PC-3 (cell line): ENCODE data around the gene EEF1AKMT4. TPM values are rescaled to one million over a fixed set of nuclear protein-coding genes. Genes with fewer than 3 reads are reported as not detected.
A peak's percentile ranks its signal among the peaks of the same experiment; 100 is the strongest.

Experiments
- ATAC-seq: fragments of 200-7000 bp; cut with Tn5 transposase; 2 replicates; pipeline ENCODE4 v1.9.1; 2020; ENCODE audit warnings: mild to moderate bottlenecking, moderate library complexity
- BruUV-seq: library from RNA; stranded (reverse); fragments of 400-500 nt; replicated peaks from 2 replicates; lab custom pipeline; 2021; lab: Mats Ljungman, UMichigan
- CTCF ChIA-PET: fragments of 300-600 bp; sonication (Branson Sonifier 250); formaldehyde crosslinking; loops from one replicate; lab custom pipeline; 2022; ENCODE audit warnings: antibody characterized with exemption; lab: Charles Lee
- POLR2A ChIA-PET: fragments of 300-600 bp; sonication (Branson Sonifier 250); formaldehyde crosslinking; loops from one replicate; lab custom pipeline; 2022; ENCODE audit warnings: antibody characterized with exemption; ENCODE audit not compliant: unreplicated experiment; lab: Charles Lee
- DNase-seq: peaks from one replicate; pipeline ENCODE4 v3.0.0-alpha.2; 2015
- H2AFZ ChIP-seq: fragments of 300-600 bp; sonication (generic); 2 replicates; pipeline ENCODE4 v1.6.0; 2016; ENCODE audit warnings: antibody characterized with exemption, low read length
- H3F3A ChIP-seq: fragments of 300-600 bp; sonication (generic); one replicate; pipeline ENCODE4 v1.6.0; 2017; ENCODE audit warnings: antibody characterized with exemption, low read length, control low read depth, mild to moderate bottlenecking; ENCODE audit not compliant: unreplicated experiment
- H3K27ac ChIP-seq: fragments of 300-600 bp; sonication (generic); 2 replicates; pipeline ENCODE4 v1.5.1; 2016; ENCODE audit warnings: mild to moderate bottlenecking, low read length
- H3K27me3 ChIP-seq: fragments of 300-600 bp; sonication (generic); 2 replicates; pipeline ENCODE4 v1.6.1; 2016; ENCODE audit warnings: low read length, mixed read lengths
- H3K36me3 ChIP-seq: fragments of 300-600 bp; sonication (generic); 2 replicates; pipeline ENCODE4 v1.6.1; 2016; ENCODE audit warnings: low read depth, mixed run types, low read length, mixed read lengths
- H3K4me1 ChIP-seq: fragments of 300-600 bp; sonication (generic); 2 replicates; pipeline ENCODE4 v1.5.1; 2016; ENCODE audit warnings: low read length; ENCODE audit not compliant: insufficient read depth
- H3K4me2 ChIP-seq: fragments of 300-600 bp; sonication (generic); 2 replicates; pipeline ENCODE4 v1.6.0; 2016; ENCODE audit warnings: low read length
- H3K4me3 ChIP-seq: fragments of 300-600 bp; sonication (generic); 2 replicates; pipeline ENCODE4 v1.5.1; 2016; ENCODE audit warnings: mild to moderate bottlenecking, low read length, mixed read lengths
- H3K79me2 ChIP-seq: fragments of 300-600 bp; sonication (generic); 2 replicates; pipeline ENCODE4 v1.6.1; 2017; ENCODE audit warnings: low read length, mixed read lengths
- H3K9ac ChIP-seq: fragments of 300-600 bp; sonication (generic); 2 replicates; pipeline ENCODE4 v1.6.0; 2016; ENCODE audit warnings: mild to moderate bottlenecking, low read length
- H3K9me2 ChIP-seq: fragments of 300-600 bp; sonication (generic); replicated peaks from 2 replicates; pipeline ENCODE4 v1.6.1; 2016; ENCODE audit warnings: mixed run types, low read length, mixed read lengths
- H3K9me3 ChIP-seq: fragments of 300-600 bp; sonication (generic); 2 replicates; pipeline ENCODE4 v1.6.1; 2016; ENCODE audit warnings: low read length, mixed read lengths
- H4K20me1 ChIP-seq: fragments of 300-600 bp; sonication (generic); 2 replicates; pipeline ENCODE4 v1.6.1; 2016; ENCODE audit warnings: low read length, mixed read lengths
- CTCF ChIP-seq: fragments of 300-600 bp; sonication (generic); conservative IDR thresholded peaks from 2 replicates; pipeline ENCODE4 v1.5.1; 2017; ENCODE audit warnings: antibody characterized with exemption, low read depth, mild to moderate bottlenecking, low read length
- EZH2 ChIP-seq: fragments of 300-600 bp; sonication (generic); IDR thresholded peaks from one replicate; pipeline ENCODE4 v1.6.1; 2017; ENCODE audit warnings: antibody characterized with exemption, mild to moderate bottlenecking, low read length; ENCODE audit not compliant: unreplicated experiment
- EZH2phosphoT487 ChIP-seq: fragments of 300-600 bp; sonication (generic); IDR thresholded peaks from 2 replicates; pipeline ENCODE4 v1.6.1; 2018; ENCODE audit warnings: mild to moderate bottlenecking, antibody characterized with exemption, low read length, borderline replicate concordance
- intact Hi-C: fragments of 100-400 bp; cut with micrococcal nuclease; formaldehyde crosslinking; loops from 2 replicates; pipeline ENCODE4 v1.9.0; 2023
- total RNA-seq: library from RNA; depleted of rRNA; stranded (reverse); fragments of >200 nt; gene quantifications from 2 replicates; pipeline ENCODE4 v1.2.3, GENCODE V29; 2014

EEF1AKMT4 gene
- total RNA-seq, 1 experiment from 2014 or later: 27.3 TPM

DNA sequence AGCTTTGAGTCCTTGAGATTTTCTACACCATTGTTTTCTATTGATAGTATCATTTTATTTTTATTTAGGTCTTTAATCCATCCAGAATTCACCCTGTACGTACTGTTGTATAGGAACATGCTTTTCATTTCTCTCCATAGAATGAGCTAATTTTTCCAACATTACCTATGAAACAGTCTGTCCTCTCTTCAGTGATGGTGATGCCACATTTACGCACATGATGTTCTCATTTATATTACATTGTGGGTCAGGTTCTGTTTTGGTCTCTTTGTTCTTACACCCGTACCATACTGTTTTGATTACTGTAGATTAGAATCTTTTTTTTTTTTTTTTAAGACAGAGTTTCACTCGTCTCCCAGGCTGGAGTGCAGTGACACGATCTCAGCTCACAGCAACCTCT, 37.8 kb upstream of the EEF1AKMT4 start:
- POLR2A ChIA-PET: interaction anchor here (0.7 kb wide), 1 partner anchor 50 kb away, joined by 3 read pairs; no protein-coding TSS in a partner anchor
- Histone ChIP-seq H3K9me2 (no peaks in the 10 kb centered on the region), H3K9ac (no peak overlapping the region), H3K36me3 (no peaks in the 10 kb centered on the region), H3K79me2 (no peaks in the 10 kb centered on the region), H3K27ac (no peak overlapping the region), H3K9me3 (no peaks in the 10 kb centered on the region), H3K27me3 (peaks cover 10% of the 10 kb centered on the region), H3K4me1 (no peaks in the 10 kb centered on the region), H3K4me3 (no peak overlapping the region), H3F3A (no peaks in the 10 kb centered on the region), H4K20me1 (no peaks in the 10 kb centered on the region), H3K4me2 (no peak overlapping the region), H2AFZ (no peak overlapping the region)
- ATAC-seq (no peak), DNase-seq (no peak)
- TF ChIP-seq EZH2phosphoT487: no peak
- TF ChIP-seq EZH2: no peak
- TF ChIP-seq CTCF: no peak
- CTCF ChIA-PET: no interaction called here
- intact Hi-C loops: no loop called here
- BruUV-seq: no TSS peak

- no peak for TF ChIP-seq CTCF
- TF ChIP-seq EZH2: no peak
- no peak for TF ChIP-seq EZH2phosphoT487
Measured at GRCh38 chr3:184218814-184219213, 30.7 kb upstream of the EEF1AKMT4 start.

DNA sequence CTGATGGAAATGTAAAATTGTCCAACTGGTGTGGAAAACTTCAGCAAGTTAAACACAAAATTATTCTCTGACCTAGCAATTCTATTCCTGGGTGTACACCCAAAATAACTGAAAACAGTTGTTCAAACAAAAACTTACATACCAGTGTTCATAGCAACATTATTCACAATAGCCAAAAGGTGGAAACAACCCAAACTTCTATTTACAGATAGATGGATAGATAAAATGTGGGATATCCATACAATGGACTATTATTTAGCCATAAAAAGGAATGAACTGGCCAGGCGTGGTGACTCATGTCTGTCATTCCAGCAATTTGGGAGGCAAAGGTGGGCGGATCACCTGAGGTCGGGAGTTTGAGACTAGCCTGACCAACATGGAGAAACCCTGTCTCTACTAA, 27.0 kb upstream of the EEF1AKMT4 start:
- Histone ChIP-seq H3F3A (no peaks in the 10 kb centered on the region), H4K20me1 (no peaks in the 10 kb centered on the region), H3K79me2 (no peaks in the 10 kb centered on the region), H2AFZ (no peak overlapping the region), H3K36me3 (no peaks in the 10 kb centered on the region), H3K9me2 (no peaks in the 10 kb centered on the region), H3K4me1 (peaks cover 6% of the 10 kb centered on the region), H3K9ac (no peak overlapping the region), H3K4me3 (no peak overlapping the region), H3K27me3 (no peaks in the 10 kb centered on the region), H3K9me3 (no peaks in the 10 kb centered on the region), H3K4me2 (0 out of 2 replicates have a peak overlapping the region, but pooled peaks have one; percentile 54), H3K27ac (peak overlapping the region; percentile 68)
- CTCF ChIA-PET: no interaction called here
- peak; percentile 63 for ATAC-seq
- no TSS peak for BruUV-seq
- intact Hi-C loops: no loop called here
- DNase-seq: peak; percentile 85
- POLR2A ChIA-PET: no interaction called here
- no peak for TF ChIP-seq EZH2
- TF ChIP-seq EZH2phosphoT487: no peak

More at GRCh38 chr3:184218814-184219213, 30.7 kb upstream of the EEF1AKMT4 start:
- ATAC-seq: no peak
- H3K9me2 ChIP-seq: no peaks in the 10 kb centered on the region
- H3K4me3 ChIP-seq: no peak overlapping the region
- H3K27ac ChIP-seq: no peak overlapping the region
- H3F3A ChIP-seq: no peaks in the 10 kb centered on the region
- ChIA-PET CTCF (no interaction called here), POLR2A (no interaction called here)
- no peaks in the 10 kb centered on the region for H3K9me3 ChIP-seq
- no peak overlapping the region for H3K4me2 ChIP-seq
- no peak overlapping the region for H3K9ac ChIP-seq
- H3K79me2 ChIP-seq: no peaks in the 10 kb centered on the region
- no peaks in the 10 kb centered on the region for H4K20me1 ChIP-seq
- no TSS peak for BruUV-seq
- no peaks in the 10 kb centered on the region for H3K27me3 ChIP-seq
- H2AFZ ChIP-seq: no peak overlapping the region
- H3K4me1 ChIP-seq: peaks cover 6% of the 10 kb centered on the region
- DNase-seq: no peak
- intact Hi-C loops: no loop called here
- H3K36me3 ChIP-seq: no peaks in the 10 kb centered on the region
